ENCODE results near the gene NDUFV1. TPM values are rescaled to one million over a fixed set of nuclear protein-coding genes. Genes with fewer than 3 reads are reported as not detected.

Gene NDUFV1
- total and polyA plus RNA-seq, 9 of the 15 experiments (the other 6 are each of a cell fraction or from before 2014, with no cell fraction given): 10.8 to 423 (median 209) TPM

DNA sequence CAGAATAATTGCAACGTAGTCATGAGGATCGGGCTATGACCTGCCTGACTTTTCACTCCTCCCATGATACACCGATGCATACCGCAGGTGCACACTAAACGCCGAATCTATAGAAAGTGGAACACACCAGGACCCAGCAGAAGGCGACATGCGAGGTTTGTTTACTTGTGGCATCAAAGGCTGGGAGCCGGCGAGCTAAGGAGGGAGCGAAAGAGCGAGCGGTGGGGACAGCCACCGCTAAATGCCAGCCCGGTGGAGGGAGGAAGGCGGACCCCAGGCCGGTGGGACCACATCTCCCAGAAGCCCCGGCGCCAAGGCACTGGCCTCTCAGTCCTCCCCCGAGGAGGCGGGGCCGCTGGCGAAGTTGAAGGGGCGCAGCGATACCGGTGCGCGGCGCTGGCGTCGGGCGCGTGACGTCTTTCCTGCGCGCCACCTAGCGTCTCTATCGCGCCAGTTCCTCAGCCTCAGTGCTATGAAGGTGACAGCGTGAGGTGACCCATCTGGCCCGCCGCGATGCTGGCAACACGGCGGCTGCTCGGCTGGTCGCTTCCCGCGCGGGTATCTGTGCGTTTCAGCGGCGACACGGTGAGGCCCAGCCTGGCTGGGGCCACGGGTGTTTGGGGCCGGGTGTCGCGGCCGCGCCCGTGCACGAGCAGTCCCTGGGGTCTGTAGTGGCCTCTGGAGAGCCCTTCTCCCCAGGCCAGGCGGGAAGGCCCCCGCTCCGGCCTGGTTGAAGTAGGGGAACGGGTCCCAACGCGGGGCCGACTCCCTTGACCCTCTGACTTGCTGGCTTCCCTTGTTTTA, at the start of gene NDUFV1 (continued):
- TF ChIP-seq ILF3 (IDR thresholded peaks at IDR 0.05; ENCODE audit: borderline replicate concordance): no peak
- peak; percentile 89 for TF ChIP-seq RB1 (IDR thresholded peaks at IDR 0.05; ENCODE audit: low read depth)
- TF ChIP-seq NCOA1 (IDR thresholded peaks at IDR 0.05; ENCODE audit: low read depth): no peak
- TF ChIP-seq NBN (IDR thresholded peaks at IDR 0.05; ENCODE audit: low read depth): peak; percentile 79
- TF ChIP-seq, protein P1, sequence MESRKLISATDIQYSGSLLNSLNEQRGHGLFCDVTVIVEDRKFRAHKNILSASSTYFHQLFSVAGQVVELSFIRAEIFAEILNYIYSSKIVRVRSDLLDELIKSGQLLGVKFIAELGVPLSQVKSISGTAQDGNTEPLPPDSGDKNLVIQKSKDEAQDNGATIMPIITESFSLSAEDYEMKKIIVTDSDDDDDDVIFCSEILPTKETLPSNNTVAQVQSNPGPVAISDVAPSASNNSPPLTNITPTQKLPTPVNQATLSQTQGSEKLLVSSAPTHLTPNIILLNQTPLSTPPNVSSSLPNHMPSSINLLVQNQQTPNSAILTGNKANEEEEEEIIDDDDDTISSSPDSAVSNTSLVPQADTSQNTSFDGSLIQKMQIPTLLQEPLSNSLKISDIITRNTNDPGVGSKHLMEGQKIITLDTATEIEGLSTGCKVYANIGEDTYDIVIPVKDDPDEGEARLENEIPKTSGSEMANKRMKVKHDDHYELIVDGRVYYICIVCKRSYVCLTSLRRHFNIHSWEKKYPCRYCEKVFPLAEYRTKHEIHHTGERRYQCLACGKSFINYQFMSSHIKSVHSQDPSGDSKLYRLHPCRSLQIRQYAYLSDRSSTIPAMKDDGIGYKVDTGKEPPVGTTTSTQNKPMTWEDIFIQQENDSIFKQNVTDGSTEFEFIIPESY (CRISPR knock-in tag; IDR thresholded peaks at IDR 0.05): no peak
- no peak for TF ChIP-seq BRCA1 (IDR thresholded peaks at IDR 0.05)
- TF ChIP-seq BRCA1 (CRISPR knock-in tag; IDR thresholded peaks at IDR 0.05): no peak
- peak; percentile 36; the same call in 1 of the 2 replicates for TF ChIP-seq SOX6 (IDR thresholded peaks at IDR 0.05)
- TF ChIP-seq, protein P2, sequence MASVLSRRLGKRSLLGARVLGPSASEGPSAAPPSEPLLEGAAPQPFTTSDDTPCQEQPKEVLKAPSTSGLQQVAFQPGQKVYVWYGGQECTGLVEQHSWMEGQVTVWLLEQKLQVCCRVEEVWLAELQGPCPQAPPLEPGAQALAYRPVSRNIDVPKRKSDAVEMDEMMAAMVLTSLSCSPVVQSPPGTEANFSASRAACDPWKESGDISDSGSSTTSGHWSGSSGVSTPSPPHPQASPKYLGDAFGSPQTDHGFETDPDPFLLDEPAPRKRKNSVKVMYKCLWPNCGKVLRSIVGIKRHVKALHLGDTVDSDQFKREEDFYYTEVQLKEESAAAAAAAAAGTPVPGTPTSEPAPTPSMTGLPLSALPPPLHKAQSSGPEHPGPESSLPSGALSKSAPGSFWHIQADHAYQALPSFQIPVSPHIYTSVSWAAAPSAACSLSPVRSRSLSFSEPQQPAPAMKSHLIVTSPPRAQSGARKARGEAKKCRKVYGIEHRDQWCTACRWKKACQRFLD (CRISPR knock-in tag; IDR thresholded peaks at IDR 0.05): peak; percentile 46; the same call in 1 of the 2 replicates
- TF ChIP-seq EZH2 (IDR thresholded peaks at IDR 0.05; ENCODE audit: borderline replicate concordance, low read depth, low read length): no peak
- no peak for TF ChIP-seq ZNF431 (CRISPR knock-in tag; IDR thresholded peaks at IDR 0.05)
- TF ChIP-seq NCOA4 (IDR thresholded peaks at IDR 0.05; ENCODE audit: partially characterized antibody): no peak
- TF ChIP-seq, protein P3, sequence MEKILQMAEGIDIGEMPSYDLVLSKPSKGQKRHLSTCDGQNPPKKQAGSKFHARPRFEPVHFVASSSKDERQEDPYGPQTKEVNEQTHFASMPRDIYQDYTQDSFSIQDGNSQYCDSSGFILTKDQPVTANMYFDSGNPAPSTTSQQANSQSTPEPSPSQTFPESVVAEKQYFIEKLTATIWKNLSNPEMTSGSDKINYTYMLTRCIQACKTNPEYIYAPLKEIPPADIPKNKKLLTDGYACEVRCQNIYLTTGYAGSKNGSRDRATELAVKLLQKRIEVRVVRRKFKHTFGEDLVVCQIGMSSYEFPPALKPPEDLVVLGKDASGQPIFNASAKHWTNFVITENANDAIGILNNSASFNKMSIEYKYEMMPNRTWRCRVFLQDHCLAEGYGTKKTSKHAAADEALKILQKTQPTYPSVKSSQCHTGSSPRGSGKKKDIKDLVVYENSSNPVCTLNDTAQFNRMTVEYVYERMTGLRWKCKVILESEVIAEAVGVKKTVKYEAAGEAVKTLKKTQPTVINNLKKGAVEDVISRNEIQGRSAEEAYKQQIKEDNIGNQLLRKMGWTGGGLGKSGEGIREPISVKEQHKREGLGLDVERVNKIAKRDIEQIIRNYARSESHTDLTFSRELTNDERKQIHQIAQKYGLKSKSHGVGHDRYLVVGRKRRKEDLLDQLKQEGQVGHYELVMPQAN (IDR thresholded peaks at IDR 0.05; ENCODE audit: borderline replicate concordance): peak; percentile 95
- TF ChIP-seq NCOA2 (IDR thresholded peaks at IDR 0.05; ENCODE audit: partially characterized antibody in 2 of 2): no peak
- TF ChIP-seq SMAD2 (IDR thresholded peaks at IDR 0.05; ENCODE audit: low read depth, low read length): no peak
- TF ChIP-seq ZNF197 (CRISPR knock-in tag; IDR thresholded peaks at IDR 0.05; ENCODE audit: low read depth): no peak
- TF ChIP-seq PHB2 (IDR thresholded peaks at IDR 0.05; ENCODE audit: low read depth): no peak
- TF ChIP-seq HCFC1 (IDR thresholded peaks at IDR 0.05; ENCODE audit: low read depth, low read length): peak; percentile 95
- TF ChIP-seq, protein P4, sequence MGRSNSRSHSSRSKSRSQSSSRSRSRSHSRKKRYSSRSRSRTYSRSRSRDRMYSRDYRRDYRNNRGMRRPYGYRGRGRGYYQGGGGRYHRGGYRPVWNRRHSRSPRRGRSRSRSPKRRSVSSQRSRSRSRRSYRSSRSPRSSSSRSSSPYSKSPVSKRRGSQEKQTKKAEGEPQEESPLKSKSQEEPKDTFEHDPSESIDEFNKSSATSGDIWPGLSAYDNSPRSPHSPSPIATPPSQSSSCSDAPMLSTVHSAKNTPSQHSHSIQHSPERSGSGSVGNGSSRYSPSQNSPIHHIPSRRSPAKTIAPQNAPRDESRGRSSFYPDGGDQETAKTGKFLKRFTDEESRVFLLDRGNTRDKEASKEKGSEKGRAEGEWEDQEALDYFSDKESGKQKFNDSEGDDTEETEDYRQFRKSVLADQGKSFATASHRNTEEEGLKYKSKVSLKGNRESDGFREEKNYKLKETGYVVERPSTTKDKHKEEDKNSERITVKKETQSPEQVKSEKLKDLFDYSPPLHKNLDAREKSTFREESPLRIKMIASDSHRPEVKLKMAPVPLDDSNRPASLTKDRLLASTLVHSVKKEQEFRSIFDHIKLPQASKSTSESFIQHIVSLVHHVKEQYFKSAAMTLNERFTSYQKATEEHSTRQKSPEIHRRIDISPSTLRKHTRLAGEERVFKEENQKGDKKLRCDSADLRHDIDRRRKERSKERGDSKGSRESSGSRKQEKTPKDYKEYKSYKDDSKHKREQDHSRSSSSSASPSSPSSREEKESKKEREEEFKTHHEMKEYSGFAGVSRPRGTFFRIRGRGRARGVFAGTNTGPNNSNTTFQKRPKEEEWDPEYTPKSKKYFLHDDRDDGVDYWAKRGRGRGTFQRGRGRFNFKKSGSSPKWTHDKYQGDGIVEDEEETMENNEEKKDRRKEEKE (IDR thresholded peaks at IDR 0.05; ENCODE audit: borderline replicate concordance in 1 of 2, control insufficient read depth in 1 of 2, low read depth in 2 of 2, low read length in 1 of 2): no peak
- no peak for TF ChIP-seq BRD4 (IDR thresholded peaks at IDR 0.05)
- no peak for TF ChIP-seq ZNF668 (CRISPR knock-in tag; IDR thresholded peaks at IDR 0.05)
